OCI-LY3 (cell line): ENCODE results near the gene ETDA.

Experiments used
- H2AFZ ChIP-seq: fragments of 200-600, 300-600 bp; shearing (Covaris generic); 2 replicates; pipeline ENCODE4 v1.6.0; 2014; ENCODE audit warnings: antibody characterized with exemption, low read depth, low read length
- H3K27ac ChIP-seq: fragments of 200-600, 300-600 bp; sonication (generic); 2 replicates; pipeline ENCODE4 v1.5.1; 2014; ENCODE audit warnings: mild to moderate bottlenecking, low read length, moderate library complexity, mixed read lengths
- H3K27me3 ChIP-seq: fragments of 200-600, 300-600 bp; sonication (generic); 2 replicates; pipeline ENCODE4 v1.6.1; 2014; ENCODE audit warnings: low read depth, low read length, mixed read lengths
- H3K36me3 ChIP-seq: fragments of 200-600, 300-600 bp; sonication (generic); replicated peaks from 2 replicates; pipeline ENCODE3; 2014; ENCODE audit warnings: low read depth, low read length, mixed read lengths
- H3K4me1 ChIP-seq: fragments of 300-600, 200-600 bp; sonication (generic); 2 replicates; pipeline ENCODE4 v1.6.1; 2014; ENCODE audit warnings: low read length, mixed read lengths
- H3K4me2 ChIP-seq: fragments of 200-600, 300-600 bp; sonication (generic); 2 replicates; pipeline ENCODE4 v1.6.1; 2014; ENCODE audit warnings: low read length, mixed read lengths
- H3K4me3 ChIP-seq: fragments of 300-600, 200-600 bp; sonication (generic); 2 replicates; pipeline ENCODE4 v1.5.1; 2014; ENCODE audit warnings: antibody characterized with exemption, mild to moderate bottlenecking, low read length, moderate library complexity
- H3K79me2 ChIP-seq: fragments of 300-600, 200-600 bp; shearing (Covaris generic); 2 replicates; pipeline ENCODE4 v1.6.1; 2014; ENCODE audit warnings: mild to moderate bottlenecking, low read length, mixed read lengths
- H3K9ac ChIP-seq: fragments of 300-600, 200-600 bp; shearing (Covaris generic); 2 replicates; pipeline ENCODE4 v1.6.0; 2014; ENCODE audit warnings: mild to moderate bottlenecking, low read length, moderate library complexity
- H3K9me3 ChIP-seq: fragments of 200-600, 300-600 bp; shearing (Covaris generic); 2 replicates; pipeline ENCODE4 v1.6.1; 2014; ENCODE audit warnings: low read length, mixed read lengths; ENCODE audit not compliant: insufficient read depth
- H4K20me1 ChIP-seq: fragments of 200-600, 300-600 bp; sonication (generic); 2 replicates; pipeline ENCODE4 v1.6.1; 2016; ENCODE audit warnings: low read length, mixed read lengths; ENCODE audit not compliant: insufficient read depth
- CTCF ChIP-seq: fragments of 200-600, 300-600 bp; sonication (generic); IDR thresholded peaks from 2 replicates; pipeline ENCODE4 v1.5.1; 2014; ENCODE audit warnings: antibody characterized with exemption, low read length, low read depth
- EZH2phosphoT487 ChIP-seq: fragments of 200-600 bp; shearing (Covaris generic); IDR thresholded peaks from 2 replicates; pipeline ENCODE4 v1.6.1; 2018; ENCODE audit warnings: antibody characterized with exemption, mixed run types, low read depth

ETDA gene

GRCh38 chrX:135273162-135273561 is 21.3 kb downstream of the ETDA start:
- TF ChIP-seq EZH2phosphoT487, result no peak
- TF ChIP-seq CTCF, result no peak
- Histone ChIP-seq H4K20me1 (no peaks in the 10 kb centered on the region), H3K9ac (no peak overlapping the region), H2AFZ (no peak overlapping the region), H3K27me3 (no peaks in the 10 kb centered on the region), H3K79me2 (no peaks in the 10 kb centered on the region), H3K4me2 (no peak overlapping the region), H3K27ac (no peak overlapping the region), H3K4me1 (peaks cover 8% of the 10 kb centered on the region), H3K36me3 (no peaks in the 10 kb centered on the region), H3K9me3 (no peaks in the 10 kb centered on the region), H3K4me3 (no peak overlapping the region)

DNA sequence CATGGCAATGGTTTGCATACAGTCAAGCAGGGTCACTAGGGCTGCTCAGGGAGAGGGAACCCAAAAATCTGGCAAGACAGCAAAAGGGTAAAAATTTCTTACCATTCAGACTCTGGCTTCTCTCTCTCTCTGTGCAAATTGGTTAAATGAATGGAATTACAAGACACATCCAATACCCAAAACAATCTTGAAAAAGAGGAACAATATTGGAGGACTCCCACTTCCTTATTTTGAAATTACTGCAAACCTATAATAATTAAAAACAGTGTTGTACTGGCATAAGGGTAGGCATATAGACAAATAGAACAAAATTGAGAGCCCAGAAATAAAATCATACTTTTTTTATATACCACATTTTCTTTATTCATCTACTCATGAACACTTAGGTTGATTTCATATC is 24.1 kb downstream of the ETDA start:
- H3K27ac ChIP-seq, result no peak overlapping the region
- no peaks in the 10 kb centered on the region for H3K9me3 ChIP-seq
- H3K36me3 ChIP-seq, result no peaks in the 10 kb centered on the region
- no peak overlapping the region for H3K4me3 ChIP-seq
- no peaks in the 10 kb centered on the region for H3K27me3 ChIP-seq
- no peak overlapping the region; the same call in 1 of the 2 replicates for H3K4me2 ChIP-seq
- no peaks in the 10 kb centered on the region for H4K20me1 ChIP-seq
- no peaks in the 10 kb centered on the region for H3K79me2 ChIP-seq
- no peak for TF ChIP-seq EZH2phosphoT487
- no peak for TF ChIP-seq CTCF
- no peak overlapping the region for H2AFZ ChIP-seq
- H3K9ac ChIP-seq, result no peak overlapping the region
- H3K4me1 ChIP-seq, result peaks cover 8% of the 10 kb centered on the region

DNA sequence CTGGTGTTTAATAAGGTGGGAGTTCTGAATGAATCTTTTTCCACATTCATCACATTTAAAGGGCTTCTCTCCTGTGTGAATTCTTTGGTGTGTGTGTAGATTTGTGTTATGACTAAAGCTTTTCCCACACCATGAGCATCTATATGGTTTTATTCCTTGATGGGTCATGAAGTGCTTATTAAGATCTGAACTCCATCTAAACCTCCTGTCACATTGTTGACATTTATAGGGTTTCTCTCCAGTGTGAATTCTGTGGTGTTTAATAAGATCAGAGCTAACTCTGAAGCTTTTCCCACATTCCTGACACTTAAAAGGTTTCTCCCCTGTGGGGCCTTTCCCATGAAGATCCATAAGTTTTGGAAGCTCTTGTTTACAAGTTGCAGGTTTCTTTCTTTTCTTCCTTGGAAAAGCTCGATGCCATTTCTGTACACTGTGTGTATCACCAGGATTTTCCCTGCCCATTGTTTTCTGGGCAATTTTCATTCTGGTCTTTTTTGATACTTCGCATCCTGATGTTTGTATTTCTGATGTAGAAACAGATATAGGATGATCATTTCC is 35.5 kb downstream of the ETDA start:
- Histone ChIP-seq H3K36me3 (peaks cover 16% of the 10 kb centered on the region), H3K27ac (no peak overlapping the region), H4K20me1 (no peaks in the 10 kb centered on the region), H3K4me2 (no peak overlapping the region), H2AFZ (no peak overlapping the region), H3K79me2 (no peaks in the 10 kb centered on the region), H3K4me1 (no peaks in the 10 kb centered on the region), H3K27me3 (no peaks in the 10 kb centered on the region), H3K4me3 (no peak overlapping the region), H3K9me3 (no peaks in the 10 kb centered on the region), H3K9ac (no peak overlapping the region)
- TF ChIP-seq CTCF (no peak), EZH2phosphoT487 (no peak)

DNA sequence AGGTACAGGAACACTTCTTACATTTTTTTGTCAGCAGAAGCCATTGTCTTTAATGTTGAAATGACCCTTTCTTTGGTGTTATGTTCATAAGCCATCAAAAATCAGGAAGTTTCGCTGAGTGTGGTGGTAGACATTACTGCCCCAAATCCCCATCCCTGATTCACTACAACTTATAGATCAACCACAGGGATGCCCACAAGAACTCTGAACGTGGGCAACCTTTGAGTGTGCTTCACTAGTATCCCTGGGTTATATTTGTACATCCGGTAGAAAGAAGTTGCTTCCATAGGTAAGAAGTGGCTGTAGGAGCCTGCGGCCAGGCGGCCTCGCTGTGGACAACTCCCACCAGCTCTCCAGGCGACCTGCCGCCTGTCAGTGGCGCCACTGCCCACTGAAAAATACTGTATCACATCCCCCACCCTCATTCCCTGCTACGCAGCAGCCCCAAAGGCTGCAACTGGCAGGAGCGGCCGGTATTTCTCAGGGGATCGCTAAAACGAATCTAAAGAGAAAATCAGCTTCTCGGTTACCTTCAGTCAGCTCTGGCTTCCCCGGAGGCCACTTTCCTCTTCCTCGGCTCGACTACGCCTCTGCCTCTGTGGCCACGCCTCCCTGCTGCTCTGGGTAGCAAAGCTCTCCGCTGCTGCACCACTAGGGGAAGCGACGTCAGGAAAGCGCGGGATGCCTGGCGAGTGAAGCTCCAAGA is 43.5 kb downstream of the ETDA start:
- TF ChIP-seq EZH2phosphoT487 (no peak), CTCF (no peak)
- Histone ChIP-seq H3K27ac (no peak overlapping the region), H3K27me3 (no peaks in the 10 kb centered on the region), H3K9me3 (no peaks in the 10 kb centered on the region), H3K36me3 (no peaks in the 10 kb centered on the region), H4K20me1 (no peaks in the 10 kb centered on the region), H3K4me1 (no peaks in the 10 kb centered on the region), H3K79me2 (no peaks in the 10 kb centered on the region), H3K9ac (no peak overlapping the region), H3K4me3 (no peak overlapping the region), H2AFZ (no peak overlapping the region), H3K4me2 (no peak overlapping the region)
